Cardiac ventricle fibroblast (primary cell): ENCODE data around the gene SLA2. TPM values are rescaled to one million over a fixed set of nuclear protein-coding genes. Genes with fewer than 3 reads are reported as not detected.

ENCODE experiments used
- total RNA-seq: library from RNA; depleted of rRNA; stranded (reverse); fragments of >200 nt; gene quantifications from 2 replicates; pipeline ENCODE4 v1.2.3, GENCODE V29; 2015

SLA2 gene
- not detected in 2 replicates for total RNA-seq

DNA sequence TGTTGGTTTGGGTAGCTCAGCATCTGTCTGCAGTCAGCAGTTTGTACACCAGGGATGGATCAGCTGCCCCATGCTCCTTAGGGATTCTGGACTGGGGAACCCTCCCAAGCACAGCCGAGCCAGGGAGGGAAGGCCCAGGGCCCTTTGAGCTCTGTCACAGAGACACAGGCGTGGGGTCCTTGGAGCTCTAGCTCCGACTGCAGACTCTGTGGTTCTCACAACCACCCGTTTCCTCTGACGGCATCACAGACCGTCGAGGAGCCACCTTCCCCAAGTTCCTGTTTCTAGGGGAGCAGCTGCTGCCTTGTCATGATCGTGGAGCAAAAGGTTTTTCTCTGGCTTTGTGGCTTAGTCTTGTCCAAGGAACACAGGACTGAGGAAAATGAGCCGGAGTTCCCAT lies at the start of gene SLA2:
TSS of gene SLA2 (minus strand) at position 199 of the 400 bp plus-strand sequence. CDS start 4,861 bp downstream, outside the sequence.

GRCh38 chr20:36605399-36606157 lies 40.4 kb downstream of the SLA2 start, which contains the start of gene RAB5IF:
Gene RAB5IF, plus strand, starts transcription at chr20:36605779. Its CDS starts 173 bp downstream, at chr20:36605952.

GRCh38 chr20:36573103-36573797 lies 72.7 kb downstream of the SLA2 start, which contains the start of gene TGIF2:
Gene TGIF2, plus strand, starts transcription at chr20:36573597. Its CDS starts 5,178 bp downstream, at chr20:36578775.

Other genes starting within 250 kb of the SLA2 start
- gene MYL9, start 104.7 kb downstream of the SLA2 start, total RNA-seq, result 30.6 and 39.0 TPM in 2 replicates
- 5.4 and 7.4 TPM in 2 replicates for gene TGIF2, start 72.6 kb downstream of the SLA2 start, total RNA-seq
- gene RAB5IF, start 40.4 kb downstream of the SLA2 start, total RNA-seq, result 62.5 and 67.3 TPM in 2 replicates
- 18.8 and 19.6 TPM in 2 replicates for gene NDRG3, start 99.9 kb upstream of the SLA2 start, total RNA-seq
- gene DSN1, start 127.6 kb upstream of the SLA2 start, total RNA-seq, result 6.7 and 7.0 TPM in 2 replicates
- gene TLDC2, start 229.9 kb upstream of the SLA2 start, total RNA-seq, result not detected in 2 replicates